ENCODE measurements around the gene TSPAN15.

- TF ChIP-seq, protein P1, sequence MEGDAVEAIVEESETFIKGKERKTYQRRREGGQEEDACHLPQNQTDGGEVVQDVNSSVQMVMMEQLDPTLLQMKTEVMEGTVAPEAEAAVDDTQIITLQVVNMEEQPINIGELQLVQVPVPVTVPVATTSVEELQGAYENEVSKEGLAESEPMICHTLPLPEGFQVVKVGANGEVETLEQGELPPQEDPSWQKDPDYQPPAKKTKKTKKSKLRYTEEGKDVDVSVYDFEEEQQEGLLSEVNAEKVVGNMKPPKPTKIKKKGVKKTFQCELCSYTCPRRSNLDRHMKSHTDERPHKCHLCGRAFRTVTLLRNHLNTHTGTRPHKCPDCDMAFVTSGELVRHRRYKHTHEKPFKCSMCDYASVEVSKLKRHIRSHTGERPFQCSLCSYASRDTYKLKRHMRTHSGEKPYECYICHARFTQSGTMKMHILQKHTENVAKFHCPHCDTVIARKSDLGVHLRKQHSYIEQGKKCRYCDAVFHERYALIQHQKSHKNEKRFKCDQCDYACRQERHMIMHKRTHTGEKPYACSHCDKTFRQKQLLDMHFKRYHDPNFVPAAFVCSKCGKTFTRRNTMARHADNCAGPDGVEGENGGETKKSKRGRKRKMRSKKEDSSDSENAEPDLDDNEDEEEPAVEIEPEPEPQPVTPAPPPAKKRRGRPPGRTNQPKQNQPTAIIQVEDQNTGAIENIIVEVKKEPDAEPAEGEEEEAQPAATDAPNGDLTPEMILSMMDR (conservative IDR thresholded peaks at IDR 0.05; ENCODE audit: low read depth in 2 of 2): peak in 1 of 2 experiments; percentile 34; a peak in 2 of 4 replicates
- TF ChIP-seq EZH2 (IDR thresholded peaks at IDR 0.05; ENCODE audit: low read depth, unreplicated experiment) (no peak), STAT1 (IDR thresholded peaks at IDR 0.05; ENCODE audit: unreplicated experiment) (no peak)
Observed at GRCh38 chr10:69415049-69415448, 36.2 kb upstream of the TSPAN15 start.

Data from GM23338 (cell line).